ENCODE results near the gene EIF3L.
"Not testable (repeated sequence)": the region's sequence is repeated elsewhere in the genome, so short reads cannot be mapped to it uniquely, and the experiment has no call there.

EIF3L gene

GRCh38 chr22:37849089-37849751 lies at the start of gene EIF3L:
Gene EIF3L, plus strand, starts transcription at chr22:37849419. Its CDS starts 31 bp downstream, at chr22:37849450.
- H3K4me3 ChIP-seq (ENCODE audit: low read length): peak within 1 kb of the TSS; percentile 95
- no peak for TF ChIP-seq ZNF274 (IDR thresholded peaks at IDR 0.05; ENCODE audit: low read depth, low read length)

GRCh38 chr22:37799979-37800378 lies 49.2 kb upstream of the EIF3L start:
- H3K4me3 ChIP-seq (ENCODE audit: low read length): not testable (repeated sequence)

- H3K4me3 ChIP-seq (ENCODE audit: low read length): peak overlapping the region; percentile 34; the same call in 1 of the 2 replicates
Observed at GRCh38 chr22:37801946-37802309, 47.3 kb upstream of the EIF3L start.

GRCh38 chr22:37802310-37803194 lies 46.7 kb upstream of the EIF3L start:
- TF ChIP-seq ZNF274 (IDR thresholded peaks at IDR 0.05; ENCODE audit: low read depth, low read length): no peak
- peak overlapping the region; percentile 34; the same call in 1 of the 2 replicates for H3K4me3 ChIP-seq (ENCODE audit: low read length)

More at GRCh38 chr22:37801946-37802309, 47.3 kb upstream of the EIF3L start:
- no peak for TF ChIP-seq ZNF274 (IDR thresholded peaks at IDR 0.05; ENCODE audit: low read depth, low read length)

GRCh38 chr22:37803195-37803638 lies 46.0 kb upstream of the EIF3L start:
- TF ChIP-seq ZNF274 (IDR thresholded peaks at IDR 0.05; ENCODE audit: low read depth, low read length): no peak
- H3K4me3 ChIP-seq (ENCODE audit: low read length): peak overlapping the region; percentile 34; the same call in 1 of the 2 replicates

GRCh38 chr22:37803639-37804351 lies 45.4 kb upstream of the EIF3L start:
- H3K4me3 ChIP-seq (ENCODE audit: low read length): no peak overlapping the region
- no peak for TF ChIP-seq ZNF274 (IDR thresholded peaks at IDR 0.05; ENCODE audit: low read depth, low read length)

GRCh38 chr22:37804352-37804880 lies 44.8 kb upstream of the EIF3L start:
- peak overlapping the region; percentile 41; the same call in 1 of the 2 replicates for H3K4me3 ChIP-seq (ENCODE audit: low read length)

GRCh38 chr22:37804881-37805809 lies 44.1 kb upstream of the EIF3L start:
- no peak for TF ChIP-seq ZNF274 (IDR thresholded peaks at IDR 0.05; ENCODE audit: low read depth, low read length)
- H3K4me3 ChIP-seq (ENCODE audit: low read length): peak overlapping the region; percentile 41; the same call in 1 of the 2 replicates

More at GRCh38 chr22:37804352-37804880, 44.8 kb upstream of the EIF3L start:
- TF ChIP-seq ZNF274 (IDR thresholded peaks at IDR 0.05; ENCODE audit: low read depth, low read length): no peak

- H3K4me3 ChIP-seq (ENCODE audit: low read length): no peak overlapping the region
- no peak for TF ChIP-seq ZNF274 (IDR thresholded peaks at IDR 0.05; ENCODE audit: low read depth, low read length)
Observed at GRCh38 chr22:37805810-37806277, 43.4 kb upstream of the EIF3L start.

GRCh38 chr22:37806409-37807333 lies 42.5 kb upstream of the EIF3L start:
- H3K4me3 ChIP-seq (ENCODE audit: low read length): peak overlapping the region; percentile 56; the same call in 1 of the 2 replicates
- TF ChIP-seq ZNF274 (IDR thresholded peaks at IDR 0.05; ENCODE audit: low read depth, low read length): no peak

GRCh38 chr22:37807410-37808293 lies 41.6 kb upstream of the EIF3L start, which contains the start of gene GCAT:
Gene GCAT, plus strand, starts transcription at chr22:37807934. Its CDS starts 34 bp downstream, at chr22:37807968.
- H3K4me3 ChIP-seq (ENCODE audit: low read length): peak within 1 kb of the TSS; percentile 60
- no peak for TF ChIP-seq ZNF274 (IDR thresholded peaks at IDR 0.05; ENCODE audit: low read depth, low read length)

Measured in GM08714 (cell line).